ENCODE data around the gene FCGBP. TPM values are rescaled to one million over a fixed set of nuclear protein-coding genes. Genes with fewer than 3 reads are reported as not detected.
"Not testable (repeated sequence)": the region's sequence is repeated elsewhere in the genome, so short reads cannot be mapped to it uniquely, and the experiment has no call there.

The FCGBP gene
- polyA plus RNA-seq, 1 donor, result 17.9 TPM

DNA sequence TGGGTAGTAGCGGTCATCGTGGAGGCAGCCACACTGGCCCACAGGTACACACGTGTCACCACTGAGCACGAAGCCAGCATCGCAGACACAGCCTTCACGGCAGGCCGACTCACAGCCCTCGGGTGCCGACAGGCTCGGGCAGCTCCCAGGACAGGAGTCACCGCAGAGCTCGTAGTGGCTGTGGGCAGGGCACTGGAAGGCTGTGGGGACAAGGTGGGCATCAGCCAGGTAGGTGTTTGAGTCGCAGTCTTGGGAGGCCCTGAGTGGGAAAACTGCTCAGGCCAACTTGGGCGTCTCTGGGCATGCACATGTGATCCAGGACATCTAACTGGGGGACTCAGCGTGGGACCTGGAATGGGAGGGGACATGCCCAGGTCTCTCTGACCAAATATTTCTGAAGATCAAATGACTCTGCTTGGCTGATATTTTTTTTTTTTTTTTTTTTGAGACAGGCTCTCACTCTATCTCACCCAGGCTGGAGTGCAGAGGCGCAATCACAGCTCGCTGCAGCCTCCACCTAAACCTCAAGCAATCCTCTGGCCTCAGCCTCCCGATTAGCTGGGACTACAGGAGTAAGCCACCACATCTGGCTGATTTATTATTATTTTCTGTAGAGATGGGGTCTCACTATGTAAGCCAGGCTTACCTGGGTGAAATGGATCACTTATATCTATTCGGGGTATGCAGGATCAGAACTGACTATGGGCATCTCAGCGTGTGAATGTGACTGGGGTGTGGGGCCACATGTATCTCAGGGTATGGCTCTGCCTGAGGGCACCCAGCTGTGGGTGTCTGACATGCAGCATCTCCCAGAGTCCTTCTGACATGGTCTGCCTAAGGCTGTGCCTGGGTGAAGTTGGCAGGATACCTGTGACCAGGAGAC lies 44.3 kb downstream of the FCGBP start:
- DNase-seq, result not testable (repeated sequence)

DNA sequence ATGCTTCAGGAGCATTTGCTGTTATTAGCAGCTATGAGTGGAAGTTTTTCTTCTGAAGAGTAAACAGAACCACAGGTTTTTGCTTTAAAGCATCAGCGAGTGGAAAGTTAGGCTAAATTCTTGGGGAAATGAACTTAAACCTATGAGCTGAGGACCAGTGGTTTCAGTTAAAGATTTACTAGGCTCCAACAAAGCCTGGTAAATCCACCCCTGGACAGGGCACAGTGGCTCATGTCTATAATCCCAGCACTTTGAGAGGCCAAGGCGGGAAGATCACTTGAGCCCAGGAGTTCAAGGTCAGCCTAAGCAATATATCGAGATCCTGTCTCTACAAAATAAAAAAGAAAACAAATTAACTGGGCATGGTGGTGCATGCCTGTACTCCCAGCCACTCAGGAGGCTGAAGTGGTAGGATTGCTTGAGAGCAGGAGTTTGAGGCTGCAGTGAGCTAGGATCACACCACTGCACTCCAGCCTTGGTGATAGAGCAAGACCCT lies 46.9 kb downstream of the FCGBP start:
- DNase-seq, result not testable (repeated sequence)

DNA sequence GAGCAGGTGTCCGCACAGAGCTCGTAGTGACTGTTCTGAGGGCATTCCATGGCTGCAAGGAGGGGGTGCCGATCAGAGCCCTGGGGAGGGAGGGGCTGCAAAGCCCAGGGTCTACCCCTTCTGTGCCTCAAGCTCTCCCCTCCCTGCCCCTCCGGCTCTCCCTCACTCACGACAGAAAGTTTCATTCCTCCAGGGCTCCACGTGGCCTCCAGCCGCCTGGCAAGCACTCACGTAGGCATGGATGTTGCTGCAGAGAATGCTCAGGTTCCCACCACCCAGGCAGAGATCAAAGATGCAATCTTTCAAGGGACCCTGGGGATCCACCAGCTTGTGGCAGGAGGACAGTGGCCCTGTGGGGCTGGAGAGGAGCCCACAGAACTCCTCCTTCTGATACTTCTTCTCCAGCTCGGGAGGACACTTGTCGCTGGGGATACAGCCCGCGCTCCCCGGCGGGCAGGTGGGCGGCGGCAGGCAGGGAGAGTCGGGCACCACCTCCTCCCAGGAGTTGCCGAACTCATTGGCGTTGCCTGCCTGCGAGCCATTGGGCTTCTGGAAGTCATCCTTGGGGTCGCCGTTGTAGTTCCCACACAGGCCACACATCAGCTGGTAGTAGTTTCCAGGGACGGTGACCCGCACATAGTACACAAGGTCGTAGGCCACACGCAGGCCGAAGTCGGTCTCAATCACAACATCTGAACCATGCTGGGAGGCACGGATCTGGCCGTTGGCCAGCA lies 48.4 kb downstream of the FCGBP start:
- DNase-seq, result not testable (repeated sequence)

DNA sequence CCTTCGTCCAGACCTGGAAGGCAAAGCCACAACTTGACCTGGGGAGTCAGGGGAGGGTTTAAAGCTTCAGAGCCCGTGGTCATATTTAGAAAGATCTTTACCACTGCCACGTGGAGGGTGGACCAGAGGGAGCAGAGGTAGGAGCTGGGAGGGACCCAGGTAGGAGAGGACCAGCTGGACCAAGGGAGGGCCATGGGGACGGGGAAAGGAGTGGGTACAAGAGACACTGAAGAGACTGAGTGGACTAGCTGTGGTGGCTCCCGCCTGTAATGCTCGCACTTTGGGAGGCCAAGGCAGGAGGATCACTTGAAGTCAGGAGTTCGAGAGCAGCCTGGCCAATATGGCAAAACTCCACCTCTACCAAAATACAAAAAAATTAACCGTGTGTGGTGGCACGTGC lies 49.7 kb downstream of the FCGBP start:
- not testable (repeated sequence) for DNase-seq

Other genes starting within 250 kb of the FCGBP start
- gene LGALS14, start 230.2 kb downstream of the FCGBP start, polyA plus RNA-seq (ENCODE audit: insufficient read length), result not detected
- 1.2 TPM for gene CLC, start 196.6 kb downstream of the FCGBP start, polyA plus RNA-seq (ENCODE audit: insufficient read length)
- not detected for gene LEUTX, start 155.8 kb downstream of the FCGBP start, polyA plus RNA-seq (ENCODE audit: insufficient read length)
- 78.4 TPM for gene DYRK1B, start 100.5 kb downstream of the FCGBP start, polyA plus RNA-seq (ENCODE audit: insufficient read length)
- 240 TPM for gene FBL, start 88.3 kb downstream of the FCGBP start, polyA plus RNA-seq (ENCODE audit: insufficient read length)
- gene PSMC4, start 36.5 kb upstream of the FCGBP start, polyA plus RNA-seq (ENCODE audit: insufficient read length), result 61.6 TPM
- 4.4 TPM for gene ZNF546, start 62.4 kb upstream of the FCGBP start, polyA plus RNA-seq (ENCODE audit: insufficient read length)
- gene ZNF780B, start 121.6 kb upstream of the FCGBP start, polyA plus RNA-seq (ENCODE audit: insufficient read length), result 13.4 TPM
- 8.1 TPM for gene ZNF780A, start 156.3 kb upstream of the FCGBP start, polyA plus RNA-seq (ENCODE audit: insufficient read length)

All from hindlimb muscle (tissue), 1 donor.